NT2/D1 (cell line): ENCODE results near the gene KIF15.
"Not testable (repeated sequence)": the region's sequence is repeated elsewhere in the genome, so short reads cannot be mapped to it uniquely, and the experiment has no call there.

ENCODE experiments used
- DNase-seq: peaks from one replicate; pipeline ENCODE4 v3.0.0-alpha.2; 2011; ENCODE audit warnings: low read depth, low spot score
- H3K27me3 ChIP-seq: 2 replicates; pipeline ENCODE4 v1.6.0; 2011; ENCODE audit warnings: mild to moderate bottlenecking; ENCODE audit not compliant: insufficient read length, insufficient read depth
- H3K36me3 ChIP-seq: 2 replicates; pipeline ENCODE4 v1.6.1; 2011; ENCODE audit warnings: mild to moderate bottlenecking, low read length, mixed read lengths; ENCODE audit not compliant: insufficient read depth, insufficient read length
- H3K4me1 ChIP-seq: 2 replicates; pipeline ENCODE4 v1.5.1; 2011; ENCODE audit not compliant: insufficient read depth, insufficient read length
- H3K4me3 ChIP-seq: 2 replicates; pipeline ENCODE4 v1.5.1; 2011; ENCODE audit warnings: low read depth; ENCODE audit not compliant: insufficient read length
- H3K9ac ChIP-seq: 2 replicates; pipeline ENCODE4 v1.6.0; 2011; ENCODE audit warnings: low read depth; ENCODE audit not compliant: insufficient read length
- H3K9me3 ChIP-seq: 2 replicates; pipeline ENCODE4 v1.5.1; 2011; ENCODE audit warnings: mild to moderate bottlenecking, low read length; ENCODE audit not compliant: insufficient read depth
- SUZ12 ChIP-seq: IDR thresholded peaks from 2 replicates; pipeline ENCODE4 v1.6.1; 2011; ENCODE audit not compliant: insufficient read length, insufficient read depth; ENCODE audit errors: extremely low read depth
- YY1 ChIP-seq: IDR thresholded peaks from 2 replicates; pipeline ENCODE4 v1.6.1; 2011; ENCODE audit not compliant: insufficient read length, insufficient read depth
- ZNF274 ChIP-seq: IDR thresholded peaks from 2 replicates; pipeline ENCODE4 v1.6.1; 2011; ENCODE audit warnings: mild to moderate bottlenecking, low read depth, low read length

KIF15 gene

GRCh38 chr3:44802011-44802410, 40.4 kb downstream of the KIF15 start:
- Histone ChIP-seq H3K4me3 (no peak overlapping the region), H3K9me3 (no peaks in the 10 kb centered on the region), H3K4me1 (no peaks in the 10 kb centered on the region), H3K36me3 (peaks cover 83% of the 10 kb centered on the region), H3K27me3 (no peaks in the 10 kb centered on the region), H3K9ac (no peak overlapping the region)
- TF ChIP-seq YY1 (no peak), SUZ12 (no peak), ZNF274 (no peak)
- DNase-seq: no peak

- no peaks in the 10 kb centered on the region for H3K27me3 ChIP-seq
- H3K4me3 ChIP-seq: no peak overlapping the region
- TF ChIP-seq SUZ12 (no peak), ZNF274 (no peak), YY1 (no peak)
- no peaks in the 10 kb centered on the region for H3K4me1 ChIP-seq
- peaks cover 85% of the 10 kb centered on the region for H3K36me3 ChIP-seq
- H3K9me3 ChIP-seq: no peaks in the 10 kb centered on the region
- no peak for DNase-seq
- H3K9ac ChIP-seq: no peak overlapping the region
These were observed 41.7 kb downstream of the KIF15 start for GRCh38 chr3:44803298-44803697.

GRCh38 chr3:44805960-44806359, 44.4 kb downstream of the KIF15 start:
- H3K4me3 ChIP-seq: no peak overlapping the region
- H3K9me3 ChIP-seq: no peaks in the 10 kb centered on the region
- no peaks in the 10 kb centered on the region for H3K4me1 ChIP-seq
- DNase-seq: no peak
- H3K9ac ChIP-seq: no peak overlapping the region
- H3K36me3 ChIP-seq: peaks cover 76% of the 10 kb centered on the region
- H3K27me3 ChIP-seq: no peaks in the 10 kb centered on the region
- TF ChIP-seq ZNF274 (no peak), SUZ12 (no peak), YY1 (no peak)

GRCh38 chr3:44814751-44815150, 53.2 kb downstream of the KIF15 start:
- Histone ChIP-seq H3K9me3 (no peaks in the 10 kb centered on the region), H3K4me3 (no peak overlapping the region), H3K4me1 (no peaks in the 10 kb centered on the region), H3K36me3 (peaks cover 55% of the 10 kb centered on the region), H3K27me3 (no peaks in the 10 kb centered on the region), H3K9ac (no peak overlapping the region)
- TF ChIP-seq ZNF274 (no peak), SUZ12 (no peak)
- no peak for DNase-seq

- peaks cover 43% of the 10 kb centered on the region for H3K36me3 ChIP-seq
- H3K9me3 ChIP-seq, DNase-seq, H3K4me3 ChIP-seq, H3K27me3 ChIP-seq, H3K9ac ChIP-seq, H3K4me1 ChIP-seq: not testable (repeated sequence)
These were observed 54.7 kb downstream of the KIF15 start for GRCh38 chr3:44816334-44816733.

GRCh38 chr3:44821206-44821605, 59.6 kb downstream of the KIF15 start:
- peaks cover 28% of the 10 kb centered on the region for H3K36me3 ChIP-seq
- not testable (repeated sequence) for H3K4me1 ChIP-seq, DNase-seq, H3K4me3 ChIP-seq, H3K27me3 ChIP-seq, H3K9ac ChIP-seq
- peaks cover 11% of the 10 kb centered on the region; the same call in 1 of the 2 replicates for H3K9me3 ChIP-seq

- Histone ChIP-seq H3K4me3 (no peak overlapping the region), H3K4me1 (no peaks in the 10 kb centered on the region), H3K9me3 (peaks cover 11% of the 10 kb centered on the region; the same call in 1 of the 2 replicates), H3K36me3 (peaks cover 61% of the 10 kb centered on the region), H3K27me3 (no peaks in the 10 kb centered on the region), H3K9ac (no peak overlapping the region)
- DNase-seq: no peak
- no peak for TF ChIP-seq YY1
- TF ChIP-seq SUZ12: no peak
- no peak for TF ChIP-seq ZNF274
These were observed 63.8 kb downstream of the KIF15 start for GRCh38 chr3:44825264-44825925.

GRCh38 chr3:44827196-44827595, 65.6 kb downstream of the KIF15 start:
- Histone ChIP-seq H3K27me3 (no peaks in the 10 kb centered on the region), H3K9ac (no peak overlapping the region), H3K4me3 (no peak overlapping the region), H3K4me1 (no peaks in the 10 kb centered on the region), H3K9me3 (peaks cover 11% of the 10 kb centered on the region; the same call in 1 of the 2 replicates), H3K36me3 (peaks cover 78% of the 10 kb centered on the region)
- DNase-seq: no peak
- TF ChIP-seq YY1 (no peak), SUZ12 (no peak), ZNF274 (no peak)
